ENCODE measurements around the gene PLEKHJ1.

- TF ChIP-seq POLR2A (IDR thresholded peaks at IDR 0.05; ENCODE audit: low read depth, low read length) (peak; percentile 63; the same call in 1 of the 2 replicates), POLR2AphosphoS5 (IDR thresholded peaks at IDR 0.05; ENCODE audit: low read depth, low read length) (peak; percentile 63; the same call in 1 of the 2 replicates)
Observed at GRCh38 chr19:2273356-2274184, 37.4 kb upstream of the PLEKHJ1 start.
